Nephron (organoid): ENCODE measurements around the gene UBE2J1.

ENCODE experiments used
- H3K27ac Mint-ChIP-seq, 3 experiments: 2 replicates each; pipeline ENCODE4 v1.8.0; 2020; ENCODE audit warnings: mixed read lengths in 3 of 3, mild to moderate bottlenecking in 2 of 3, moderate library complexity in 1 of 3
- H3K27me3 Mint-ChIP-seq: 2 replicates; pipeline ENCODE4 v1.8.0; 2021; ENCODE audit warnings: low read depth, mild to moderate bottlenecking, moderate library complexity, mixed read lengths
- H3K36me3 Mint-ChIP-seq: 2 replicates; pipeline ENCODE4 v1.8.0; 2020; ENCODE audit warnings: low read depth, mixed read lengths
- H3K4me1 Mint-ChIP-seq: 2 replicates; pipeline ENCODE4 v1.8.0; 2020; ENCODE audit warnings: mixed read lengths
- H3K4me3 Mint-ChIP-seq, 3 experiments: 2 replicates each; pipeline ENCODE4 v1.8.0; 2020; ENCODE audit warnings: mild to moderate bottlenecking in 3 of 3, mixed read lengths in 3 of 3, moderate library complexity in 2 of 3
- H3K9me3 Mint-ChIP-seq: 2 replicates; pipeline ENCODE4 v1.8.0; 2020; ENCODE audit warnings: mixed read lengths
- CTCF ChIP-seq, 3 experiments: fragments of 200-600 bp; sonication (generic); IDR thresholded peaks; one replicate each; pipeline ENCODE4 v1.5.0; 2021; ENCODE audit warnings: antibody characterized with exemption in 3 of 3; ENCODE audit not compliant: unreplicated experiment in 3 of 3

UBE2J1 gene

GRCh38 chr6:89282749-89283148 is 69.8 kb downstream of the UBE2J1 start:
- no peak overlapping the region for H3K27ac Mint-ChIP-seq
- H3K9me3 Mint-ChIP-seq: no peaks in the 10 kb centered on the region
- H3K4me1 Mint-ChIP-seq: peaks cover 1% of the 10 kb centered on the region
- H3K36me3 Mint-ChIP-seq: no peaks in the 10 kb centered on the region
- no peak for TF ChIP-seq CTCF (IDR thresholded peaks at IDR 0.05; ENCODE audit: unreplicated experiment in 3 of 3)
- peaks cover 3% of the 10 kb centered on the region for H3K27me3 Mint-ChIP-seq
- no peak overlapping the region for H3K4me3 Mint-ChIP-seq

GRCh38 chr6:89281779-89282246 is 70.7 kb downstream of the UBE2J1 start:
- peaks cover 3% of the 10 kb centered on the region for H3K27me3 Mint-ChIP-seq
- H3K27ac Mint-ChIP-seq: no peak overlapping the region
- peak in 2 of 3 experiments; percentile 7 to 22 for TF ChIP-seq CTCF (IDR thresholded peaks at IDR 0.05; ENCODE audit: unreplicated experiment in 3 of 3)
- H3K9me3 Mint-ChIP-seq: no peaks in the 10 kb centered on the region
- no peaks in the 10 kb centered on the region for H3K36me3 Mint-ChIP-seq
- no peaks in the 10 kb centered on the region for H3K4me1 Mint-ChIP-seq
- no peak overlapping the region for H3K4me3 Mint-ChIP-seq

GRCh38 chr6:89278956-89279355 is 73.6 kb downstream of the UBE2J1 start:
- Mint-ChIP-seq H3K27ac (no peak overlapping the region), H3K36me3 (no peaks in the 10 kb centered on the region), H3K27me3 (no peaks in the 10 kb centered on the region), H3K9me3 (no peaks in the 10 kb centered on the region), H3K4me3 (no peak overlapping the region), H3K4me1 (no peaks in the 10 kb centered on the region)
- TF ChIP-seq CTCF (IDR thresholded peaks at IDR 0.05; ENCODE audit: unreplicated experiment in 3 of 3): no peak
